Measurements from ENCODE around the gene VPS4B.
A peak's percentile ranks its signal among the peaks of the same experiment; 100 is the strongest.
"Not testable (repeated sequence)": the region's sequence is repeated elsewhere in the genome, so short reads cannot be mapped to it uniquely, and the experiment has no call there.

Gene VPS4B

GRCh38 chr18:63457977-63458376 lies 35.7 kb upstream of the VPS4B start:
- DNase-seq (ENCODE audit: low read depth) = no peak
- no peak overlapping the region for H3K4me3 ChIP-seq (ENCODE audit: low read depth, low read length)
- no peak for TF ChIP-seq CTCF (IDR thresholded peaks at IDR 0.05; ENCODE audit: insufficient read depth, low read depth, low read length, missing control alignments)

- no peak for TF ChIP-seq CTCF (IDR thresholded peaks at IDR 0.05; ENCODE audit: insufficient read depth, low read depth, low read length, missing control alignments)
- DNase-seq (ENCODE audit: low read depth) = no peak
- H3K4me3 ChIP-seq (ENCODE audit: low read depth, low read length) = no peak overlapping the region
These were observed 32.2 kb upstream of the VPS4B start for GRCh38 chr18:63454497-63454896.

GRCh38 chr18:63452751-63453150 lies 30.5 kb upstream of the VPS4B start:
- not testable (repeated sequence) for DNase-seq (ENCODE audit: low read depth); H3K4me3 ChIP-seq (ENCODE audit: low read depth, low read length)

GRCh38 chr18:63451799-63452660 lies 29.8 kb upstream of the VPS4B start:
- DNase-seq (ENCODE audit: low read depth) = no peak
- TF ChIP-seq CTCF (IDR thresholded peaks at IDR 0.05; ENCODE audit: insufficient read depth, low read depth, low read length, missing control alignments) = no peak
- H3K4me3 ChIP-seq (ENCODE audit: low read depth, low read length) = no peak overlapping the region

GRCh38 chr18:63449426-63449825 lies 27.1 kb upstream of the VPS4B start:
- no peak for TF ChIP-seq CTCF (IDR thresholded peaks at IDR 0.05; ENCODE audit: insufficient read depth, low read depth, low read length, missing control alignments)
- no peak overlapping the region for H3K4me3 ChIP-seq (ENCODE audit: low read depth, low read length)
- no peak for DNase-seq (ENCODE audit: low read depth)

- no peak for TF ChIP-seq CTCF (IDR thresholded peaks at IDR 0.05; ENCODE audit: insufficient read depth, low read depth, low read length, missing control alignments)
- DNase-seq (ENCODE audit: low read depth) = no peak
- no peak overlapping the region for H3K4me3 ChIP-seq (ENCODE audit: low read depth, low read length)
These were observed 24.8 kb upstream of the VPS4B start for GRCh38 chr18:63447066-63447465.

- H3K4me3 ChIP-seq (ENCODE audit: low read depth, low read length) = no peak overlapping the region
- peak; percentile 9 for DNase-seq (ENCODE audit: low read depth)
- TF ChIP-seq CTCF (IDR thresholded peaks at IDR 0.05; ENCODE audit: insufficient read depth, low read depth, low read length, missing control alignments) = no peak
These were observed 24.0 kb upstream of the VPS4B start for GRCh38 chr18:63446266-63446665.
